H1 (cell line): ENCODE measurements around the gene SPRR3. TPM values are rescaled to one million over a fixed set of nuclear protein-coding genes. Genes with fewer than 3 reads are reported as not detected.

ENCODE experiments used
- BCL11A ChIP-seq, 2 experiments: IDR thresholded peaks; one replicate each; pipeline ENCODE4 v1.6.1; 2011; ENCODE audit warnings: low read depth in 2 of 2, low read length in 2 of 2, mild to moderate bottlenecking in 2 of 2
- CHD1 ChIP-seq: IDR thresholded peaks from 2 replicates; pipeline ENCODE4 v1.6.1; 2012; ENCODE audit warnings: low read depth, low read length, improper control_type of control experiment
- SAP30 ChIP-seq: fragments of 300-600 bp; sonication (generic); IDR thresholded peaks from 2 replicates; pipeline ENCODE4 v1.7.1; 2012; ENCODE audit warnings: low read length, moderate library complexity, mild to moderate bottlenecking, inconsistent platforms; ENCODE audit not compliant: insufficient read depth, insufficient replicate concordance
- SIN3A ChIP-seq, 2 experiments: IDR thresholded peaks in 1 of 2; conservative IDR thresholded peaks in 1 of 2; 2 replicates each; pipeline ENCODE4 v1.6.1; 2011 to 2012; ENCODE audit warnings: low read length in 2 of 2, improper control_type of control experiment in 1 of 2, low read depth in 1 of 2, mild to moderate bottlenecking in 1 of 2
- SIX5 ChIP-seq: IDR thresholded peaks from 2 replicates; pipeline ENCODE4 v1.6.1; 2011; ENCODE audit warnings: mild to moderate bottlenecking, low read depth, low read length
- TBP ChIP-seq: IDR thresholded peaks from 2 replicates; pipeline ENCODE4 v1.6.1; 2011; ENCODE audit warnings: low read depth, low read length, improper control_type of control experiment
- polyA plus RNA-seq, 7 experiments: library from polyadenylated mRNA; depleted of rRNA in 3 of 7; stranded (reverse) in 5 of 7; unstranded in 2 of 7; fragments of >200 nt in 5 of 7; fragments of 200-250 nt in 2 of 7; gene quantifications; 1 replicate in 5 of 7; 2 replicates in 1 of 7; 4 replicates in 1 of 7; pipeline versions ENCODE4 v1.2.1 to v1.2.3, GENCODE V29; 2011 to 2013; ENCODE audit warnings: missing spikeins in 2 of 7, mixed read lengths in 2 of 7
- total RNA-seq: library from RNA; stranded (reverse); fragmentation: NEBNext Ultra II Directional; extraction: Animal tissue kit (Norgen Biotek cat#: 25700); gene quantifications from 2 replicates; pipeline ENCODE4 v1.2.1, GENCODE V29; 2021
- TF ChIP-seq, protein P1 (sequence below): IDR thresholded peaks from 2 replicates; pipeline ENCODE4 v1.6.1; 2012; ENCODE audit warnings: low read length, inconsistent platforms

The SPRR3 gene
- total and polyA plus RNA-seq, 2 of the 8 experiments (the other 6 are each of a cell fraction or from before 2014, with no cell fraction given) = not detected

- TF ChIP-seq SIN3A (conservative IDR thresholded peaks at IDR 0.05 in 1 of 2, IDR thresholded peaks at IDR 0.05 in 1 of 2; ENCODE audit: low read depth in 1 of 2, low read length in 2 of 2) (no peak), TBP (no peak), SIX5 (no peak), CHD1 (no peak), BCL11A (IDR thresholded peaks at IDR 0.05; ENCODE audit: low read depth in 2 of 2, low read length in 2 of 2) (no peak), SAP30 (no peak)
- TF ChIP-seq, protein P1, sequence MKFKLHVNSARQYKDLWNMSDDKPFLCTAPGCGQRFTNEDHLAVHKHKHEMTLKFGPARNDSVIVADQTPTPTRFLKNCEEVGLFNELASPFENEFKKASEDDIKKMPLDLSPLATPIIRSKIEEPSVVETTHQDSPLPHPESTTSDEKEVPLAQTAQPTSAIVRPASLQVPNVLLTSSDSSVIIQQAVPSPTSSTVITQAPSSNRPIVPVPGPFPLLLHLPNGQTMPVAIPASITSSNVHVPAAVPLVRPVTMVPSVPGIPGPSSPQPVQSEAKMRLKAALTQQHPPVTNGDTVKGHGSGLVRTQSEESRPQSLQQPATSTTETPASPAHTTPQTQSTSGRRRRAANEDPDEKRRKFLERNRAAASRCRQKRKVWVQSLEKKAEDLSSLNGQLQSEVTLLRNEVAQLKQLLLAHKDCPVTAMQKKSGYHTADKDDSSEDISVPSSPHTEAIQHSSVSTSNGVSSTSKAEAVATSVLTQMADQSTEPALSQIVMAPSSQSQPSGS = no peak
These were observed 29.2 kb upstream of the SPRR3 start (continued) for GRCh38 chr1:152972196-152972886.
